Colonic mucosa (tissue), 4 donors: ENCODE data around the gene RAD54L. TPM values are rescaled to one million over a fixed set of nuclear protein-coding genes. Genes with fewer than 3 reads are reported as not detected.

Experiments used
- DNase-seq: peaks from one replicate; pipeline ENCODE4 v3.0.0-alpha.2; 2020
- H3K27ac ChIP-seq: fragments of 200-600 bp; one replicate; pipeline ENCODE4 v1.8.0; 2021
- H3K27me3 ChIP-seq: fragments of 200-600 bp; one replicate; pipeline ENCODE4 v1.8.0; 2021
- H3K36me3 ChIP-seq: fragments of 200-600 bp; one replicate; pipeline ENCODE4 v1.8.0; 2021
- H3K4me1 ChIP-seq: fragments of 200-600 bp; one replicate; pipeline ENCODE4 v1.8.0; 2021; ENCODE audit warnings: mild to moderate bottlenecking
- H3K4me3 ChIP-seq: fragments of 200-600 bp; one replicate; pipeline ENCODE4 v1.8.0; 2021
- H3K9ac ChIP-seq, 2 donors: one replicate each; pipeline ENCODE4 v1.7.0; 2013; ENCODE audit warnings: control low read depth in 2 of 2, low read depth in 2 of 2, low read length in 2 of 2
- H3K9me3 ChIP-seq: fragments of 200-600 bp; one replicate; pipeline ENCODE4 v1.8.0; 2021
- intact Hi-C: fragments of 100-400 bp; cut with DNase I; formaldehyde crosslinking; loops from one replicate; pipeline ENCODE4 v1.14.1; 2022
- total RNA-seq, 2 donors: library from RNA; stranded (reverse); fragmentation: NEBNext Ultra II Directional in 1 of 2; extraction: Animal tissue kit (Norgen Biotek cat#: 25700) in 1 of 2; gene quantifications; one replicate each; pipeline ENCODE4 v1.2.1, GENCODE V29; 2021
- TF ChIP-seq, protein P1 (sequence below): fragments of 200-600 bp; IDR thresholded peaks from one replicate; pipeline ENCODE4 v1.8.0; 2022; ENCODE audit warnings: antibody characterized with exemption, mild to moderate bottlenecking
- donor health status: healthy.
- donor health status: DM: no; HTN: no; CAD: no.
- donor health status: DM: no; HTN: no; CAD: no.

The RAD54L gene
- total RNA-seq, 2 donors from 2014 or later, result 5.9 to 27.5 TPM

- intact Hi-C loops, result no loop called here
- Histone ChIP-seq H3K27me3 (no peaks in the 10 kb centered on the region), H3K36me3 (no peaks in the 10 kb centered on the region)
Observed at GRCh38 chr1:46289976-46290375, 42.4 kb downstream of the RAD54L start.

GRCh38 chr1:46295306-46295705, 47.7 kb downstream of the RAD54L start:
- Histone ChIP-seq H3K27me3 (no peaks in the 10 kb centered on the region), H3K9ac (no peak overlapping the region), H3K4me3 (no peak overlapping the region), H3K36me3 (no peaks in the 10 kb centered on the region), H3K9me3 (no peaks in the 10 kb centered on the region), H3K4me1 (no peaks in the 10 kb centered on the region), H3K27ac (no peak overlapping the region)
- intact Hi-C loops, result no loop called here
- no peak for DNase-seq
- TF ChIP-seq, protein P1, sequence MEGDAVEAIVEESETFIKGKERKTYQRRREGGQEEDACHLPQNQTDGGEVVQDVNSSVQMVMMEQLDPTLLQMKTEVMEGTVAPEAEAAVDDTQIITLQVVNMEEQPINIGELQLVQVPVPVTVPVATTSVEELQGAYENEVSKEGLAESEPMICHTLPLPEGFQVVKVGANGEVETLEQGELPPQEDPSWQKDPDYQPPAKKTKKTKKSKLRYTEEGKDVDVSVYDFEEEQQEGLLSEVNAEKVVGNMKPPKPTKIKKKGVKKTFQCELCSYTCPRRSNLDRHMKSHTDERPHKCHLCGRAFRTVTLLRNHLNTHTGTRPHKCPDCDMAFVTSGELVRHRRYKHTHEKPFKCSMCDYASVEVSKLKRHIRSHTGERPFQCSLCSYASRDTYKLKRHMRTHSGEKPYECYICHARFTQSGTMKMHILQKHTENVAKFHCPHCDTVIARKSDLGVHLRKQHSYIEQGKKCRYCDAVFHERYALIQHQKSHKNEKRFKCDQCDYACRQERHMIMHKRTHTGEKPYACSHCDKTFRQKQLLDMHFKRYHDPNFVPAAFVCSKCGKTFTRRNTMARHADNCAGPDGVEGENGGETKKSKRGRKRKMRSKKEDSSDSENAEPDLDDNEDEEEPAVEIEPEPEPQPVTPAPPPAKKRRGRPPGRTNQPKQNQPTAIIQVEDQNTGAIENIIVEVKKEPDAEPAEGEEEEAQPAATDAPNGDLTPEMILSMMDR, result no peak

More at GRCh38 chr1:46289976-46290375, 42.4 kb downstream of the RAD54L start:
- no peaks in the 10 kb centered on the region for H3K4me1 ChIP-seq
- H3K27ac ChIP-seq, result no peak overlapping the region
- no peak overlapping the region for H3K4me3 ChIP-seq
- H3K9me3 ChIP-seq, result no peaks in the 10 kb centered on the region
- TF ChIP-seq, protein P1, result no peak
- no peak for DNase-seq
- H3K9ac ChIP-seq, result no peak overlapping the region

GRCh38 chr1:46298387-46298786, 50.8 kb downstream of the RAD54L start:
- Histone ChIP-seq H3K9ac (no peak overlapping the region), H3K4me1 (peaks cover 5% of the 10 kb centered on the region), H3K9me3 (no peaks in the 10 kb centered on the region), H3K36me3 (no peaks in the 10 kb centered on the region), H3K27me3 (no peaks in the 10 kb centered on the region), H3K4me3 (no peak overlapping the region), H3K27ac (no peak overlapping the region)
- intact Hi-C loops, result no loop called here
- TF ChIP-seq, protein P1, result no peak
- DNase-seq, result no peak

GRCh38 chr1:46300673-46301405, 53.3 kb downstream of the RAD54L start:
- Histone ChIP-seq H3K9me3 (no peaks in the 10 kb centered on the region), H3K27ac (peak overlapping the region; percentile 87), H3K27me3 (no peaks in the 10 kb centered on the region), H3K4me1 (peaks cover 9% of the 10 kb centered on the region), H3K36me3 (no peaks in the 10 kb centered on the region), H3K9ac (peak overlapping the region; percentile 98 to 99), H3K4me3 (peak overlapping the region; percentile 60)
- peak; percentile 22 for DNase-seq
- intact Hi-C loops, result no loop called here
- TF ChIP-seq, protein P1, result no peak

DNA sequence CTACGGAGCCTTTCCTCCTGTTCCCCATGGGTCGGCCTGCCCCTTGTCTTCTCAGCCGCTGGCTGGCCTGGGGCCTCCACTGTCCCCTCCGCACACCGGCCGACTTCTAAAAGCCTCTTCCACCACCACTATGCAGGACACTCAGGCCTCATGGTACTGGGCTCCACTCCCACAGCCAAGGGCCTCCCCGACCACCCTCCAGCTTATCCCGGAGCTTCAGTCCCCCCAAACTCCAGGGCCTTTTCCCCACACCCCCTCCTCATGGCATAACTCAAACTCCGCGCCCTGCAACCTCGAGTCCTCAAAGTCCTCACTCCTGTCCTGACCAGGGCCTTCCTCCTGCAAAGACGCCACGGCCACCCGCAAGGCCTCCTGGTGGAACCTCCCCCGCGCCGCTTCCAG, 53.8 kb downstream of the RAD54L start:
- peak overlapping the region; percentile 98 to 99 for H3K9ac ChIP-seq
- H3K27ac ChIP-seq, result peak overlapping the region; percentile 87
- no peaks in the 10 kb centered on the region for H3K9me3 ChIP-seq
- no peaks in the 10 kb centered on the region for H3K36me3 ChIP-seq
- peaks cover 9% of the 10 kb centered on the region for H3K4me1 ChIP-seq
- H3K27me3 ChIP-seq, result no peaks in the 10 kb centered on the region
- peak overlapping the region; percentile 60 for H3K4me3 ChIP-seq
- intact Hi-C loops, result no loop called here
- DNase-seq, result no peak
- TF ChIP-seq, protein P1, result no peak
